HG03558 (cell line): ENCODE measurements around the gene SERGEF.

ENCODE experiments used
- ATAC-seq: cut with Tn5 transposase; IDR thresholded peaks from one replicate; pipeline ENCODE4 v1.9.1; 2021; ENCODE audit warnings: moderate number of reproducible peaks; ENCODE audit not compliant: unreplicated experiment; ENCODE audit errors: extremely low read depth

SERGEF gene

GRCh38 chr11:17776212-17776875 is 236.5 kb downstream of the SERGEF start:
- ATAC-seq, result no peak

- no peak for ATAC-seq
Measured at GRCh38 chr11:17775507-17776211, 237.2 kb downstream of the SERGEF start.

- ATAC-seq, result no peak
Measured at GRCh38 chr11:17775035-17775348, 237.9 kb downstream of the SERGEF start.

GRCh38 chr11:17774232-17775034 is 238.4 kb downstream of the SERGEF start:
- no peak for ATAC-seq

- ATAC-seq, result no peak
Measured at GRCh38 chr11:17773674-17774073, 239.2 kb downstream of the SERGEF start.

GRCh38 chr11:17772704-17773600 is 239.9 kb downstream of the SERGEF start:
- ATAC-seq, result no peak

GRCh38 chr11:17771841-17772401 is 240.9 kb downstream of the SERGEF start:
- no peak for ATAC-seq

- ATAC-seq, result no peak
Measured at GRCh38 chr11:17771415-17771814, 241.4 kb downstream of the SERGEF start.

- no peak for ATAC-seq
Measured at GRCh38 chr11:17770917-17771316, 241.9 kb downstream of the SERGEF start.

GRCh38 chr11:17770048-17770652 is 242.7 kb downstream of the SERGEF start:
- ATAC-seq, result no peak

- no peak for ATAC-seq
Measured at GRCh38 chr11:17769218-17769617, 243.6 kb downstream of the SERGEF start.

GRCh38 chr11:17768547-17768946 is 244.3 kb downstream of the SERGEF start:
- ATAC-seq, result no peak

- ATAC-seq, result no peak
Measured at GRCh38 chr11:17767914-17768313, 244.9 kb downstream of the SERGEF start.

GRCh38 chr11:17767301-17767885 is 245.5 kb downstream of the SERGEF start:
- no peak for ATAC-seq

GRCh38 chr11:17766590-17766989 is 246.3 kb downstream of the SERGEF start:
- ATAC-seq, result no peak

- ATAC-seq, result no peak
Measured at GRCh38 chr11:17766073-17766359, 246.8 kb downstream of the SERGEF start.

- ATAC-seq, result no peak
Measured at GRCh38 chr11:17765356-17766072, 247.3 kb downstream of the SERGEF start.

GRCh38 chr11:17764446-17765218 is 248.2 kb downstream of the SERGEF start:
- no peak for ATAC-seq
